Urothelium cell line (cell line): ENCODE measurements around the gene PPM1D.
A peak's percentile ranks its signal among the peaks of the same experiment; 100 is the strongest.
"Not testable (repeated sequence)": the region's sequence is repeated elsewhere in the genome, so short reads cannot be mapped to it uniquely, and the experiment has no call there.

Experiments
- DNase-seq: peaks from one replicate; pipeline ENCODE4 v3.0.0; 2011; ENCODE audit warnings: low spot score, mixed read lengths
- FAIRE-seq: peaks from 2 replicates; lab custom pipeline; 2011; peaks lifted over from hg19 to GRCh38; lab: Jason Lieb, UNC

The PPM1D gene

GRCh38 chr17:60661489-60661888 is 61.5 kb downstream of the PPM1D start:
- peak; percentile 5 for FAIRE-seq
- no peak for DNase-seq

DNA sequence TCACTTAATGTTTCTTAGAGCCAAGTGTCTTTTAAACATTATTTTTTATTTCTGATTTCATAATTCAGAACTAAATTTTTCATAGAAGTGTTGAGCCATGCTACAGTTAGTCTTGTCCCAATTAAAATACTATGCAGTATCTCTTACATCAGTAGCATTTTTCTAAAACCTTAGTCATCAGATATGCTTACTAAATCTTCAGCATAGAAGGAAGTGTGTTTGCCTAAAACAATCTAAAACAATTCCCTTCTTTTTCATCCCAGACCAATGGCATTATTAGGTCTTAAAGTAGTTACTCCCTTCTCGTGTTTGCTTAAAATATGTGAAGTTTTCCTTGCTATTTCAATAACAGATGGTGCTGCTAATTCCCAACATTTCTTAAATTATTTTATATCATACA is 64.0 kb downstream of the PPM1D start:
- no peak for DNase-seq

DNA sequence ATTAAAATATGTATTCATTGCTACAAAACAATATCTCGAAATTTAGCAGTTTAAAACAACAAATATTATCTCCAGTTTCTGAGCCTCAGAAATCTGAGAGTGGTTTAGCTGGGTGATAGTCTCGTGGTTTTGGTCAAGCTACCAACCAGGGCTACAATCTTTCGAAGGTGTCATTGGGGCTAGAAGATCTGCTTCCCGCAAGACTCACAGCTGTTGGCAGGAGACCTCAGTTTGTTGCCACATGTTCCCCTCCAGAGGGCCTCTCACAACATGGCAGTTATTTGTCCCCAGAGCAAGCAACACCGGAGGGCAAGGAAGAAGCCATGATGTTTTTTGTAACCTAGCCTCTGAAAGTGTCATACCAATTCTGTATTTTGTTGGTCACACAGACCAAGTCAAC is 65.6 kb downstream of the PPM1D start:
- no peak for DNase-seq
- FAIRE-seq: peak; percentile 5

More for the DNA sequence above, 64.0 kb downstream of the PPM1D start:
- no peak for FAIRE-seq

- not testable (repeated sequence) for DNase-seq, FAIRE-seq
Observed at GRCh38 chr17:60668741-60669140, 68.7 kb downstream of the PPM1D start.

DNA sequence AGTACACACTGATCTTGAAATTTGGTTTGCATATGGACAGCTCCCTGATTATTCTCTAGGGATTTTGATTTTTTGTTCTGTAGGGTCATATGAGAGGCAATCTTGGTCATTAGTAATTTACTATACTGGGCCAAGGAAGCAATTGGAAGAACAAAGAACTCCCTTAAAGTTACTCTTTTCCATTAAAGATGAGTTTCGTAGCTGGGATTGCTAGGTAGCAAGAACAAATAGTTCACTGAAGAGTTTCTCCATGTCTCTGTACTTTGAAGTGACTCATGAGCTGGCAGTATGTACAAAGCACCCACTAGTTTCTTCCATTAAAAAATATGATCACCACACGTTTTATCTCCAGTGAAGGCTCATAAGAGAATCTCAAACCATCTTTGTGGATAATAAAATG is 71.5 kb downstream of the PPM1D start:
- FAIRE-seq: no peak
- DNase-seq: no peak

GRCh38 chr17:60674637-60675036 is 74.6 kb downstream of the PPM1D start:
- DNase-seq, FAIRE-seq: not testable (repeated sequence)

DNA sequence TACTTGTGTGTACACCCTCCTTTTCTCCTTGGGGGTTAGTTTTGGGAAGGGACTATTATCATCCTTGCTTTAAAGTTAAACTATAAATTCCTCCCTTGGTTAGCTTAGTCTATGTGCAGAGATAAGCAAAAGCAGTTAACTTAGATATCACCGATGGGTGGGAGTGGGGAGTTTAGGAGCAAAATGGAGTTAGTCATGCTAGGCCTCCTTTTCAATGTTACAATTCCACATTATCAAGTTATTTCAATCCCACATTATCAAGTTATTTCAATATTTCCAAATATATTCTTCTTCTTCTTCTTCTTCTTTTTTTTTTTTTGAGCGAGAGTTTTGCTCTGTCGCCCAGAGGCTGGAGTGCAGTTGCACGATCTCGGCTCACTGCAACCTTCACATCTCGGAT is 76.0 kb downstream of the PPM1D start:
- no peak for FAIRE-seq
- DNase-seq: no peak

- DNase-seq (no peak), FAIRE-seq (no peak)
Observed at GRCh38 chr17:60676758-60677307, 76.8 kb downstream of the PPM1D start.

- FAIRE-seq: peak; percentile 98
- peak; percentile 100 for DNase-seq
Observed at GRCh38 chr17:60677308-60678117, 77.5 kb downstream of the PPM1D start, which contains the start of gene BCAS3. Gene BCAS3, plus strand, starts transcription at chr17:60677851.

- DNase-seq (no peak), FAIRE-seq (no peak)
Observed at GRCh38 chr17:60678118-60678444, 78.1 kb downstream of the PPM1D start.

- DNase-seq (no peak), FAIRE-seq (no peak)
Observed at GRCh38 chr17:60679287-60679686, 79.3 kb downstream of the PPM1D start.

DNA sequence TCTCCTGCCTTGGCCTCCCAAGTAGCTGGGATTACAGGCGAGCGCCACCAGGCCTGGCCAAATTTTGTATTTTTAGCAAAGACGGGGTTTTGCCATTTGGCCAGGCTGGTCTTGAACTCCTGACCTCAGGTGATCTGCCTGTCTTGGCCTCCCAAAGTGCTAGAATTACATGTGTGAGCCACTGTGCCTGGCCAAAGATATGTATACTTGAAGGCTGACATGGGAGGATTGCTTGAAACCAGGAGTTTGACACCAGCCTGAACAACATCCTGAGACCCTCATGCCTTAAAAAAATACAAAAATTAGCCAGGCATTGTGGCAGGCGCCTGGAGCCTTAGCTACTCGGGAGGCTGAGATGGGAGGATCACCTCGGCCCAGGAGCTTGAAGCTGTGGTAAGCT is 80.8 kb downstream of the PPM1D start:
- FAIRE-seq (no peak), DNase-seq (no peak)

GRCh38 chr17:60685437-60685836 is 85.4 kb downstream of the PPM1D start:
- no peak for FAIRE-seq
- no peak for DNase-seq

GRCh38 chr17:60695960-60696359 is 96.0 kb downstream of the PPM1D start:
- FAIRE-seq: no peak
- no peak for DNase-seq

- DNase-seq (no peak), FAIRE-seq (no peak)
Observed at GRCh38 chr17:60699090-60699489, 99.1 kb downstream of the PPM1D start.

DNA sequence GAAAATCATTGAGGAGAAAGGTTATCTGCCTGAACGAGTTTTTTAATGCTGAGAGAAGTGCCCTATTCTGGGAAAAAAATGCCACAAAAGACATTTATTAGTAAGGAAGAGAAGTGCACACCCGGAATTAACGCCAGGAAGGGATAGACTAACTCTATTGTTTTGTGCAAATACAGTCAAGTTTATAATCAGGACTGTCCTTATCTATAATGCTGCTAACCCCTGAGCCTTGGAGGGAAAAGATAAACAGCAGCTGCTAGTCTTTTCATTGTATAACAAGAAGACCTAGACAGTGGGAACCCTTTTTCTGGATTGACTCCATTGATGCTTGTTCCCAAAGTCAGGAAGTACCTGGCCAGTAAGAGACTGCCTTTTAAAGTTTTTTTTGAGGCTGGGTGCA is 104.2 kb downstream of the PPM1D start:
- DNase-seq (no peak), FAIRE-seq (no peak)

DNA sequence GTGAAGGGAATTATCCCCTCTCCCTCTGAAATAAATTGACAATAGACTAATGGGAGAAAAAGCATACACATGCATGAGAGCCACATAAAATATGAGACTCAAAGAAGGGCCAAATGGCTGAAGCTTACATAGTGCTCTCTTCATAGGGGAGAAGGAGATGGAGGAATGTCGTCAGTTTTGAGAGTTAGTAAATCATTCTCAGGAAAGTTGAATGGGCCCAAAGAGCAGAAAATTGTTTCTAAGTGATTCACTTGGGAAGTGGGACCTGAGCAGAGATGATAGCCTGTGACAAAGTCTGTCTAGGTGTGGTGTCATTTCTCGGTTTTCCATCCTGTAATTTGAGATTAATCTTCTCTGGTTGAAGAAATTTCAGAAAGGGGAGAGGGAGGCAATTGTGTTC is 112.7 kb downstream of the PPM1D start:
- no peak for FAIRE-seq
- DNase-seq: no peak

- FAIRE-seq: peak; percentile 90
- no peak for DNase-seq
Observed at GRCh38 chr17:60713608-60714007, 113.6 kb downstream of the PPM1D start.
